GM19438 (cell line): ENCODE results near the gene OXCT2.
A peak's percentile ranks its signal among the peaks of the same experiment; 100 is the strongest.
"Not testable (repeated sequence)": the region's sequence is repeated elsewhere in the genome, so short reads cannot be mapped to it uniquely, and the experiment has no call there.

Experiments used
- ATAC-seq: cut with Tn5 transposase; IDR thresholded peaks from one replicate; pipeline ENCODE4 v1.9.1; 2021; ENCODE audit warnings: low read depth; ENCODE audit not compliant: unreplicated experiment

The OXCT2 gene

GRCh38 chr1:39771022-39771532 is at the start of gene OXCT2:
TSS of gene OXCT2 (minus strand) at chr1:39771348. CDS start at chr1:39771255, 93 bp downstream.
- ATAC-seq: not testable (repeated sequence)

- ATAC-seq: no peak
Observed at GRCh38 chr1:39819091-39819812, 48.1 kb upstream of the OXCT2 start.

- no peak for ATAC-seq
Observed at GRCh38 chr1:39818482-39818881, 47.3 kb upstream of the OXCT2 start.

GRCh38 chr1:39817091-39817932 is 46.2 kb upstream of the OXCT2 start:
- peak; percentile 78 for ATAC-seq

GRCh38 chr1:39816415-39817090 is 45.4 kb upstream of the OXCT2 start:
- peak; percentile 41 for ATAC-seq

- no peak for ATAC-seq
Observed at GRCh38 chr1:39812913-39813312, 41.8 kb upstream of the OXCT2 start.

- ATAC-seq: no peak
Observed at GRCh38 chr1:39808784-39809517, 37.8 kb upstream of the OXCT2 start.

- no peak for ATAC-seq
Observed at GRCh38 chr1:39805385-39805784, 34.2 kb upstream of the OXCT2 start.

GRCh38 chr1:39802496-39803260 is 31.5 kb upstream of the OXCT2 start:
- no peak for ATAC-seq

GRCh38 chr1:39800471-39800835 is 29.3 kb upstream of the OXCT2 start:
- no peak for ATAC-seq

- ATAC-seq: peak; percentile 64
Observed at GRCh38 chr1:39799770-39800470, 28.8 kb upstream of the OXCT2 start.

- peak; percentile 85 for ATAC-seq
Observed at GRCh38 chr1:39798859-39799769, 28.0 kb upstream of the OXCT2 start.

- ATAC-seq: no peak
Observed at GRCh38 chr1:39795651-39796050, 24.5 kb upstream of the OXCT2 start.

- no peak for ATAC-seq
Observed at GRCh38 chr1:39791838-39792237, 20.7 kb upstream of the OXCT2 start.

GRCh38 chr1:39789571-39790110 is 18.5 kb upstream of the OXCT2 start:
- ATAC-seq: no peak

- ATAC-seq: peak; percentile 64
Observed at GRCh38 chr1:39788758-39789570, 17.8 kb upstream of the OXCT2 start, which contains the start of gene BMP8B. TSS of gene BMP8B (minus strand) at chr1:39788865. CDS start at chr1:39788485, 380 bp downstream.

- peak; percentile 39 for ATAC-seq
Observed at GRCh38 chr1:39788426-39788757, 17.2 kb upstream of the OXCT2 start.
